ENCODE data around the gene TEF. TPM values are rescaled to one million over a fixed set of nuclear protein-coding genes. Genes with fewer than 3 reads are reported as not detected.

TEF gene
- polyA plus RNA-seq, 1 donor (not counting 4 experiments of a cell fraction or from before 2014, with no cell fraction given), result 12.4 TPM

DNA sequence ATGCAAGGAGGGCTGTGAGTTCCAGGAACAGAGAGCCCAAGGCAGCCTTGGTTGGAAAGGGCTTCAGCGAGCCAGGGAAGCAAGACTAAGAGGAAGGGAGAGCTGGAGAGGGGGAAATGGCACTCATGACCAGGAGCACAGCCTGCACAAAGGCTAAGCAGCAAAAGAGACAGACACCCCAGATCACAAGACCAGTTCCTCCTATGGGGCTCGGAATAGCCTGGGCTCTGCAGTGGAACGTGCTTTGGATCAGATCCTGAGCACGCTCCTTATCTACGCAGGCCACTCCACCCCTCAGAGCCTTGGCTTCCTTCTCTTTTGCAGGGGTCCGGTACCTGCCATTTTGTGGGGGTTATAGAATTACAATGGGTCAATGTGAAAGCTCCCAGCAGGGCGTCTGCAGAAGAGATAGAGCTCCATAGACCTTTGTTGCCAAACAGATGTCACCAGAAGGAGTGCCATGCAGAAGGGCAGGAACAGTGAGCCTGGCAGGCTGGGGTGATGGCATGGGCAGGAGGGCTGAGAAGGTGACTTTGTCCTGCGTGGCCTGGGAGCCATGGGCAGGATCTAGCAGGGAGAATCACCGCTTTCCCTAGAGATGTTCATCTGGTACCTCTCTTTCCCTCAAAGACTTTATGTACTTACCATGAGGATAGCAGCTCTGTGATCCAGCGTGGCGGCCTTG, 46.6 kb upstream of the TEF start:
- no peak overlapping the region for H3K4me2 ChIP-seq (ENCODE audit: control insufficient read depth, extremely low read depth, insufficient read depth, low read depth, low read length)
- H3K4me3 ChIP-seq (ENCODE audit: control insufficient read depth in 2 of 3, extremely low read depth in 1 of 3, insufficient read depth in 2 of 3, low read depth in 1 of 3, low read length in 3 of 3), result no peak overlapping the region
- H3K27me3 ChIP-seq (ENCODE audit: control insufficient read depth, extremely low read depth, insufficient read depth, low read length), result no peaks in the 10 kb centered on the region
- DNase-seq (ENCODE audit: low read depth, low spot score) (no peak), FAIRE-seq (no peak)
- no peaks in the 10 kb centered on the region for H3K4me1 ChIP-seq (ENCODE audit: control insufficient read depth, extremely low read depth, insufficient read depth, low read length)
- dilution Hi-C loops (cut with MboI; ENCODE audit: extremely low pct_ligation_motif_present, low sequenced_read_pairs), result no loop called here
- TF ChIP-seq, protein P1, sequence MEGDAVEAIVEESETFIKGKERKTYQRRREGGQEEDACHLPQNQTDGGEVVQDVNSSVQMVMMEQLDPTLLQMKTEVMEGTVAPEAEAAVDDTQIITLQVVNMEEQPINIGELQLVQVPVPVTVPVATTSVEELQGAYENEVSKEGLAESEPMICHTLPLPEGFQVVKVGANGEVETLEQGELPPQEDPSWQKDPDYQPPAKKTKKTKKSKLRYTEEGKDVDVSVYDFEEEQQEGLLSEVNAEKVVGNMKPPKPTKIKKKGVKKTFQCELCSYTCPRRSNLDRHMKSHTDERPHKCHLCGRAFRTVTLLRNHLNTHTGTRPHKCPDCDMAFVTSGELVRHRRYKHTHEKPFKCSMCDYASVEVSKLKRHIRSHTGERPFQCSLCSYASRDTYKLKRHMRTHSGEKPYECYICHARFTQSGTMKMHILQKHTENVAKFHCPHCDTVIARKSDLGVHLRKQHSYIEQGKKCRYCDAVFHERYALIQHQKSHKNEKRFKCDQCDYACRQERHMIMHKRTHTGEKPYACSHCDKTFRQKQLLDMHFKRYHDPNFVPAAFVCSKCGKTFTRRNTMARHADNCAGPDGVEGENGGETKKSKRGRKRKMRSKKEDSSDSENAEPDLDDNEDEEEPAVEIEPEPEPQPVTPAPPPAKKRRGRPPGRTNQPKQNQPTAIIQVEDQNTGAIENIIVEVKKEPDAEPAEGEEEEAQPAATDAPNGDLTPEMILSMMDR (optimal IDR thresholded peaks at IDR 0.05 in 1 of 3, IDR thresholded peaks at IDR 0.05 in 1 of 3, conservative IDR thresholded peaks at IDR 0.05 in 1 of 3; ENCODE audit: extremely low read depth in 1 of 3, insufficient read depth in 2 of 3, low read length in 3 of 3), result no peak
- no peak for TF ChIP-seq EZH2 (IDR thresholded peaks at IDR 0.05; ENCODE audit: low read length)
- no peak overlapping the region for H2AFZ ChIP-seq (ENCODE audit: control insufficient read depth, low read length)
- H3K9me3 ChIP-seq (ENCODE audit: control insufficient read depth, low read depth, low read length), result no peaks in the 10 kb centered on the region
- no peaks in the 10 kb centered on the region for H4K20me1 ChIP-seq (ENCODE audit: control insufficient read depth, extremely low read depth, insufficient read depth, low read length)
- peaks cover 35 to 36% of the 10 kb centered on the region in 2 experiments for H3K36me3 ChIP-seq (ENCODE audit: control insufficient read depth in 2 of 2, extremely low read depth in 1 of 2, insufficient read depth in 2 of 2, low read length in 2 of 2)
- no peaks in the 10 kb centered on the region for H3K9me1 ChIP-seq (ENCODE audit: control insufficient read depth, extremely low read depth, insufficient read depth, low read length)
- H3K79me2 ChIP-seq (ENCODE audit: control insufficient read depth, insufficient read depth, low read length), result no peaks in the 10 kb centered on the region
- H3K9ac ChIP-seq (ENCODE audit: control insufficient read depth, extremely low read depth, insufficient read depth, low read length), result no peak overlapping the region
- no peak overlapping the region for H3K27ac ChIP-seq (ENCODE audit: control insufficient read depth, insufficient read depth, low read length)

DNA sequence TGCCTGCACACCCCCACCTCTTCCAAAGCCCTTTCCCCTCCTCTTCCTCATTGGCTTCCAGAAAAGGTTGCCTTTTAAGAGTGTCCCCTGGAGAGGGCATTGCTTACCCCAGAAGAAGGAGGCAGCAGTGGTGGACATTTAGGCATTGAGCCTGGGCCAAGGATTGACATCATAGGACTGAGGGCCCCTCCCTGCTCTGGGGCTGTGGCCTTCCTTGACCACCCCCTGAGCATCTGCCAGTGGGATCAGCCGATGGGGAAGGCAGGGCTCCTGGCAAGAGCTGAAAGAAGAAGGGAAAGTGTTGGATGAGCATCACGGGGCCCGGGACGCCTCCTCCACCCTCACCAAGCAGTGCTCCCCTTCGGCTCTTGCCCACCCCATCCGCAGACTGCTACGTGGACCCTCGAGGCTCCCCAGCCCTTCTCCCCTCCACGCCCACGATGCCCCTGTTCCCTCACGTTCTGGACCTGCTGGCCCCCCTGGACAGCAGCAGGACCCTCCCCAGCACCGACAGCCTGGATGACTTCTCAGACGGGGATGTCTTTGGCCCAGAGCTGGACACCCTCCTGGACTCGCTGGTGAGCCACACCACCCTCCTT, 43.0 kb upstream of the TEF start:
- dilution Hi-C loops (cut with MboI; ENCODE audit: extremely low pct_ligation_motif_present, low sequenced_read_pairs), result no loop called here
- Histone ChIP-seq H3K9me1 (ENCODE audit: control insufficient read depth, extremely low read depth, insufficient read depth, low read length) (no peaks in the 10 kb centered on the region), H3K4me1 (ENCODE audit: control insufficient read depth, extremely low read depth, insufficient read depth, low read length) (no peaks in the 10 kb centered on the region), H2AFZ (ENCODE audit: control insufficient read depth, low read length) (no peak overlapping the region), H3K36me3 (ENCODE audit: control insufficient read depth in 2 of 2, extremely low read depth in 1 of 2, insufficient read depth in 2 of 2, low read length in 2 of 2) (peaks cover 24 to 39% of the 10 kb centered on the region in 2 experiments), H4K20me1 (ENCODE audit: control insufficient read depth, extremely low read depth, insufficient read depth, low read length) (no peaks in the 10 kb centered on the region), H3K9me3 (ENCODE audit: control insufficient read depth, low read depth, low read length) (no peaks in the 10 kb centered on the region), H3K9ac (ENCODE audit: control insufficient read depth, extremely low read depth, insufficient read depth, low read length) (no peak overlapping the region), H3K79me2 (ENCODE audit: control insufficient read depth, insufficient read depth, low read length) (no peaks in the 10 kb centered on the region), H3K4me3 (ENCODE audit: control insufficient read depth in 2 of 3, extremely low read depth in 1 of 3, insufficient read depth in 2 of 3, low read depth in 1 of 3, low read length in 3 of 3) (no peak overlapping the region), H3K27ac (ENCODE audit: control insufficient read depth, insufficient read depth, low read length) (no peak overlapping the region), H3K27me3 (ENCODE audit: control insufficient read depth, extremely low read depth, insufficient read depth, low read length) (no peaks in the 10 kb centered on the region), H3K4me2 (ENCODE audit: control insufficient read depth, extremely low read depth, insufficient read depth, low read depth, low read length) (no peak overlapping the region)
- no peak for TF ChIP-seq EZH2 (IDR thresholded peaks at IDR 0.05; ENCODE audit: low read length)
- TF ChIP-seq, protein P1 (optimal IDR thresholded peaks at IDR 0.05 in 1 of 3, IDR thresholded peaks at IDR 0.05 in 1 of 3, conservative IDR thresholded peaks at IDR 0.05 in 1 of 3; ENCODE audit: extremely low read depth in 1 of 3, insufficient read depth in 2 of 3, low read length in 3 of 3), result no peak
- DNase-seq (ENCODE audit: low read depth, low spot score) (no peak), FAIRE-seq (no peak)
